ENCODE data around the gene ZNF471.

ZNF471 gene

DNA sequence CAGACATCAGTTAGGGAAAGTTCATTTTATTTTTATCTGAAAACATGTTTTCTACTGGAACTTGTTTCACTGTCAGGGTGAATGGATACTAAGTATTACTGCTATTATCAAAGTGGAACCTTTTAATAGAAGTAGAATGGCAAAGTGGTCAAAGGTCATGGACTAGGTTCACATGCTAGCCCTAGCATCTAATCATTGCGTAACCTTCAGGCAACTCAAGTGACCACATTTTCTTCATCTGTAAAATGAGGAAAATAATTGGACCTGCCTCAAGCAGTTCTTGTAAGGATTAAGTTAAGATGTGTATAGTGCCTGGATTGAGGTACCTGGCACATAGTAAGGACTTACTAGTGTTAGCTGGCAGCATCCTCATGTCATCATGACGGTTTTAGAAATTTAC is 36.1 kb downstream of the ZNF471 start:
- TF ChIP-seq, protein P1, sequence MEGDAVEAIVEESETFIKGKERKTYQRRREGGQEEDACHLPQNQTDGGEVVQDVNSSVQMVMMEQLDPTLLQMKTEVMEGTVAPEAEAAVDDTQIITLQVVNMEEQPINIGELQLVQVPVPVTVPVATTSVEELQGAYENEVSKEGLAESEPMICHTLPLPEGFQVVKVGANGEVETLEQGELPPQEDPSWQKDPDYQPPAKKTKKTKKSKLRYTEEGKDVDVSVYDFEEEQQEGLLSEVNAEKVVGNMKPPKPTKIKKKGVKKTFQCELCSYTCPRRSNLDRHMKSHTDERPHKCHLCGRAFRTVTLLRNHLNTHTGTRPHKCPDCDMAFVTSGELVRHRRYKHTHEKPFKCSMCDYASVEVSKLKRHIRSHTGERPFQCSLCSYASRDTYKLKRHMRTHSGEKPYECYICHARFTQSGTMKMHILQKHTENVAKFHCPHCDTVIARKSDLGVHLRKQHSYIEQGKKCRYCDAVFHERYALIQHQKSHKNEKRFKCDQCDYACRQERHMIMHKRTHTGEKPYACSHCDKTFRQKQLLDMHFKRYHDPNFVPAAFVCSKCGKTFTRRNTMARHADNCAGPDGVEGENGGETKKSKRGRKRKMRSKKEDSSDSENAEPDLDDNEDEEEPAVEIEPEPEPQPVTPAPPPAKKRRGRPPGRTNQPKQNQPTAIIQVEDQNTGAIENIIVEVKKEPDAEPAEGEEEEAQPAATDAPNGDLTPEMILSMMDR (IDR thresholded peaks at IDR 0.05; ENCODE audit: low read length, missing control alignments) = no peak
- H3K4me3 ChIP-seq (replicated peaks; ENCODE audit: low read depth, low read length) = no peak overlapping the region
- no peak for DNase-seq (ENCODE audit: low read depth)

DNA sequence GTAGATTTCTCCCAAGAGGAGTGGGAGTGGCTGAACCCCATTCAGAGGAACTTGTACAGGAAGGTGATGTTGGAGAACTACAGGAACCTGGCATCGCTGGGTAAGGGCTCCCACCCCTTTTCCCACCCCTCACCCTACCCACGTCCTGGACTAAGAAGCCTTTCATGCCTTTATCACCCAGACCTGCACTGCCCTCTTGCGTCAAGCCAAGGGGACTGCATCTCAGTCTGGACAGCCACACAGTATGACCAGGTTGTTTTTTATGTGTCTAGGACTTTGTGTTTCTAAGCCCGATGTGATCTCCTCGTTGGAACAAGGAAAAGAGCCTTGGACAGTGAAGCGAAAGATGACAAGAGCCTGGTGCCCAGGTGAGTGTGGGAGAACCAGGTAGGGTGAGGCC is 39.9 kb downstream of the ZNF471 start:
- no peak overlapping the region for H3K4me3 ChIP-seq (replicated peaks; ENCODE audit: low read depth, low read length)
- no peak for DNase-seq (ENCODE audit: low read depth)
- TF ChIP-seq, protein P1 (IDR thresholded peaks at IDR 0.05; ENCODE audit: low read length, missing control alignments) = no peak

DNA sequence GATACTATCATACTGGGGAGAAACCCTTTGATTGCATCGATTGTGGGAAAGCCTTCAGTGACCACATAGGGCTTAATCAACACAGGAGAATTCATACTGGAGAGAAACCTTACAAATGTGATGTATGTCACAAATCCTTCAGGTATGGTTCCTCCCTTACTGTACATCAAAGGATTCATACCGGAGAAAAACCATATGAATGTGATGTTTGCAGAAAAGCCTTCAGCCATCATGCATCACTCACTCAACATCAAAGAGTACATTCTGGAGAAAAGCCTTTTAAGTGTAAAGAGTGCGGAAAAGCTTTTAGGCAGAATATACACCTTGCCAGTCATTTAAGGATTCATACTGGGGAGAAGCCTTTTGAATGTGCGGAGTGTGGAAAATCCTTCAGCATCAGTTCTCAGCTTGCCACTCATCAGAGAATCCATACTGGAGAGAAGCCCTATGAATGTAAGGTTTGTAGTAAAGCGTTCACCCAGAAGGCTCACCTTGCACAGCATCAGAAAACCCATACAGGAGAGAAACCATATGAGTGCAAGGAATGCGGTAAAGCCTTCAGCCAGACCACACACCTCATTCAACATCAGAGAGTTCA is 46.7 kb downstream of the ZNF471 start:
- H3K4me3 ChIP-seq (replicated peaks; ENCODE audit: low read depth, low read length) = no peak overlapping the region
- TF ChIP-seq, protein P1 (IDR thresholded peaks at IDR 0.05; ENCODE audit: low read length, missing control alignments) = no peak
- DNase-seq (ENCODE audit: low read depth) = no peak

DNA sequence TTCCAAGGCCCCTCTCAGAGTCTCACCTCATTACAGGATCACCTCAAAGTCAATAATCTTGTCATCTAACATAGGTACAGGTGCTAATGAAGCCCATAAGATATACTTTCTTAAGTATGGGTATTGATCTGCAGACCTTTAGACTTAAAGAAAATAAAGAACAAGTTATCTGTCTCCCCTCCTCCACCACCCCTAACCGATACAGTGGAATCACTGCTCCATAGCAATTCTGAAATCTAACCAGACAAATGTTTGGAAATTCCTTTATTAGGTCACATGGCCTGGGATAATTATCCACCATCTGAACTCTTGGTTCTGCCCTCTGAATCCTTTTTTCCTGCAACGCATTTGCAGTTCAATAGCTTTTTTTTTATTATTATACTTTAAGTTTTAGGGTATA is 55.1 kb downstream of the ZNF471 start:
- DNase-seq (ENCODE audit: low read depth) = no peak
- no peak overlapping the region for H3K4me3 ChIP-seq (replicated peaks; ENCODE audit: low read depth, low read length)
- TF ChIP-seq, protein P1 (IDR thresholded peaks at IDR 0.05; ENCODE audit: low read length, missing control alignments) = no peak

DNA sequence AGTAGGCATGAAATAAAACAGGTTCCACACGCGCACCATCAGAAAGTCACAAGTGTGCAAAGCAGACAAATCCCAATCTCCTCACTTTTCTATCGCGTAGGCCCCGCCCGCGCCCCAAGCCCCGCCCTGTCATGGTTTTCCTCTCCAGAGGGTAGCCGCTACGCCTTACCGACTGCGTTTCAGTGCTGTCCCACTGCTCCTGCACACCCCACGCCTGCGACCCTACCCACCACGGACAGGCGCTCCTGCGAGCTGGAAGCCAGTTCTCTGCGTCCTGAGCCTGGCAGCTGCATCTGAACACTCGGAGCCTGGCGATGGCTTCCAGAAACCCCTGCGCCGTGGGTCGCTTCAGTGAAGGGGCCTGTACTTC is 59.2 kb downstream of the ZNF471 start:
- peak overlapping the region; percentile 82 for H3K4me3 ChIP-seq (replicated peaks; ENCODE audit: low read depth, low read length)
- TF ChIP-seq, protein P1 (IDR thresholded peaks at IDR 0.05; ENCODE audit: low read length, missing control alignments) = no peak
- no peak for DNase-seq (ENCODE audit: low read depth)

DNA sequence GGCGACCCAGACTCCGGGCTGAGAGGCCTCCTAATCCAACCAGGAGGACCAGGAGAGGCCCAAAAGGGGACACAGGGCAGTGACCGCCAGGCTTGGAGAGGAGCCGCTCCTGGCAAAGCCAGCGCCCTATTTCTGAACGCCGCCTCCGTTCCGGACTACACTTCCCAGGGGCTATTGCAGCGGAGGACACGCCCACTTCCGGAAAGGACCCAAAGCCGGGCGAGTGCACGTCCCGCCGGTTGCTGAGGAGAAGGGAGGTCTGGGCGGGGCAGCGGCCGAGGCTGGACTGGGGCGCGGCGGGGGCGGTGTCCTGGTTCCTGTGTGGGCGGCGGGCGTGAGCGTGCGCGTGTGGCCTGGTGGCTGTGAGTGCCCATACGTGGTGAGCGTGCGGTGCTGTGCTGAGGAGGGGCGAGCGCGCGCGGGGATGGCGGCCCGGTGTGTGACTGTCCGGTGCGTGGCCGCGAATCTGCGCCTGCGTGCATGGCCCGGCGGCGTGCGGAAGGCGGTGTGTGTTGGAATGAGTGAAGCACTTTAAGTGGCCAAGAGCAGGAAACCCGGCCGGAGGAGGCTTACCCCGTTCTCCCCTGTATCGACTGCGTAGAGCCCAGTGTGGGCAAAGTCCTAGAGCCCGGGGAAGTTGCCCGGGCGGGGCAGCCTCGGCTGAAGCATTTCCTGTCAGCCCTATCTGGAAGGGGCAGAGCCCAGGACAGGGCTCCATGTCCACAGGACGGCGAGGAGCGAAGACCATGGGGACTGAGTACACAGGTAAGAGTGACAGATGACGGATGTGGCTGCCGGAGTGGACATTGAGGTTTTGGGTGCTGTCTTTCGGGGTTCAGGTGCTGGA is 59.8 kb downstream of the ZNF471 start, which contains the start of gene ZNF470:
TSS of gene ZNF470 (plus strand) at position 195 of the 847 bp plus-strand sequence. CDS start 2,844 bp downstream, outside the sequence.
- peak within 1 kb of the TSS; percentile 82 for H3K4me3 ChIP-seq (replicated peaks; ENCODE audit: low read depth, low read length)
- peak; percentile 93 for DNase-seq (ENCODE audit: low read depth)
- TF ChIP-seq, protein P1 (IDR thresholded peaks at IDR 0.05; ENCODE audit: low read length, missing control alignments) = no peak

Data from fibroblast of pulmonary artery (primary cell).